ENCODE data around the gene APOBEC3A. TPM values are rescaled to one million over a fixed set of nuclear protein-coding genes. Genes with fewer than 3 reads are reported as not detected.
A peak's percentile ranks its signal among the peaks of the same experiment; 100 is the strongest.

Gene APOBEC3A
- total RNA-seq, 4 donors from 2014 or later: 0.67 TPM; not detected in 3

DNA sequence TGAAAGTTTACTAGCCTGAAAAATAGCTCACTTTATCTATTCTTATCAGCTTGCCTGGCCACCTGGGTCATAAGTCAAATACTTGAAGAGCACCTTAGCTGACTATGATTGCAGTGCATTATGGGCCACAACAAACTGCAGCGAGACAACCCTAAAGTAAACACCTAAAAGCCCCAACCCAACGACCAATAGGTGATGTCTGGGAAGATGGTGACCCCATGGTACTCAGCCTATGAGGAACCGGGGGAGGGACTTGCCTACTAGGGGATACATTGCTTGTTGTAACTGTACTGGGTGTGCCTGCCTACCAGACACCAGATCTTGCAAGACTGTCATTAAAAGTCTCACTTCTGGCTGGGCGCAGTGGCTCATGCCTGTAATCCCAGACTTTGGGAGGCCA lies 35.6 kb upstream of the APOBEC3A start:
- DNase-seq: no peak

DNA sequence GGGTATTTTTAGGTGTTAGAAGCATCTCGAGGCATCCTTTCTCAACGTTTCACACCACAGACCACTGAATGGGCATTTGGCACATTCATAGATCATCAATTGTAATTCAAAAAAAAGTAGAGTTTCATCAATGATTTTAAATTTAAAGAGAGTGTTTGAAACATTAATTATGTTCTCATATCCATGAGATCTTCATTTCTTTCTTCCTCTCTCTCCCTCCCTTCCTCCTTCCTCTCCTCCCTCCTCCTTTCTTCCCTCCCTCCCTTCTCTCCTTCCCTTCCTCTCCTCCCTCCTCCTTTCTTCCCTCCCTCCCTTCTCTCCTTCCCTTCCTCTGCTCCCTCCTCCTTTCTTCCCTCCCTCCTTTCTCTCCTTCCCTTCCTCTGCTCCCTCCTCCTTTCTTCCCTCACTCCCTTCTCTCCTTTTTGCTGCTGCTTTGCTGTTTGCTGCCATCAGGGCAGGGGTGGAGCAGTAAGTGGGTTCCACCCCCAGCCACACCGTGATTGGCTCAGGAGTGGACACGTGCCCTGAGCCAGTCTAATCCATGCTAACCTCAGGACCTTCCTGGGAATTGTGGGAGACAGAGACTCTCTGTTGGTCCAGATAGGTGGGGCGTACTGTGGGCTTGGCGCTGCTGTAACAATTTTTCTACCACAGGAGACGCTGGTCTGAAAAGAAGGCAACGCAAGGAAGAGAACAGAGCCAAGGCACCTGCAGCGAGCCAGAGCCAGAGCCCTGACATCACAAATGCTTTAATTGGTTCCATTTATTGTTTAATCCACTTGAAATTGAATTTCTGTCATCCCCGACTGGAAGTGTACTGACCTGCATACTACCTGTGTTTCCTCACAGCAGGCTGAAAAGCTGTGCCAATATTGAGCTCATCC lies 33.7 kb upstream of the APOBEC3A start:
- H3K4me3 ChIP-seq (replicated peaks in 1 of 3): no peak overlapping the region

More for the DNA sequence above, 35.6 kb upstream of the APOBEC3A start:
- no peaks in the 10 kb centered on the region for H3K36me3 ChIP-seq
- TF ChIP-seq, protein P1, sequence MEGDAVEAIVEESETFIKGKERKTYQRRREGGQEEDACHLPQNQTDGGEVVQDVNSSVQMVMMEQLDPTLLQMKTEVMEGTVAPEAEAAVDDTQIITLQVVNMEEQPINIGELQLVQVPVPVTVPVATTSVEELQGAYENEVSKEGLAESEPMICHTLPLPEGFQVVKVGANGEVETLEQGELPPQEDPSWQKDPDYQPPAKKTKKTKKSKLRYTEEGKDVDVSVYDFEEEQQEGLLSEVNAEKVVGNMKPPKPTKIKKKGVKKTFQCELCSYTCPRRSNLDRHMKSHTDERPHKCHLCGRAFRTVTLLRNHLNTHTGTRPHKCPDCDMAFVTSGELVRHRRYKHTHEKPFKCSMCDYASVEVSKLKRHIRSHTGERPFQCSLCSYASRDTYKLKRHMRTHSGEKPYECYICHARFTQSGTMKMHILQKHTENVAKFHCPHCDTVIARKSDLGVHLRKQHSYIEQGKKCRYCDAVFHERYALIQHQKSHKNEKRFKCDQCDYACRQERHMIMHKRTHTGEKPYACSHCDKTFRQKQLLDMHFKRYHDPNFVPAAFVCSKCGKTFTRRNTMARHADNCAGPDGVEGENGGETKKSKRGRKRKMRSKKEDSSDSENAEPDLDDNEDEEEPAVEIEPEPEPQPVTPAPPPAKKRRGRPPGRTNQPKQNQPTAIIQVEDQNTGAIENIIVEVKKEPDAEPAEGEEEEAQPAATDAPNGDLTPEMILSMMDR (IDR thresholded peaks at IDR 0.05): no peak
- TF ChIP-seq POLR2A (IDR thresholded peaks at IDR 0.05): no peak
- no peaks in the 10 kb centered on the region for H3K27me3 ChIP-seq
- H3K27ac ChIP-seq: no peak overlapping the region
- no peak overlapping the region for H3K4me3 ChIP-seq (replicated peaks in 1 of 3)
- 72 to 77% methylated on average over 4 of the region's 4 CpGs for WGBS, 2 donors
- intact Hi-C loops (cut with DNase I): loop anchor here (10.0 kb wide), 1 partner anchor 63 kb away; the partner anchor contains the start of gene APOBEC3B
- H3K4me1 ChIP-seq: peaks cover 20 to 43% of the 10 kb centered on the region in 2 donors
- H3K9me3 ChIP-seq: no peaks in the 10 kb centered on the region

DNA sequence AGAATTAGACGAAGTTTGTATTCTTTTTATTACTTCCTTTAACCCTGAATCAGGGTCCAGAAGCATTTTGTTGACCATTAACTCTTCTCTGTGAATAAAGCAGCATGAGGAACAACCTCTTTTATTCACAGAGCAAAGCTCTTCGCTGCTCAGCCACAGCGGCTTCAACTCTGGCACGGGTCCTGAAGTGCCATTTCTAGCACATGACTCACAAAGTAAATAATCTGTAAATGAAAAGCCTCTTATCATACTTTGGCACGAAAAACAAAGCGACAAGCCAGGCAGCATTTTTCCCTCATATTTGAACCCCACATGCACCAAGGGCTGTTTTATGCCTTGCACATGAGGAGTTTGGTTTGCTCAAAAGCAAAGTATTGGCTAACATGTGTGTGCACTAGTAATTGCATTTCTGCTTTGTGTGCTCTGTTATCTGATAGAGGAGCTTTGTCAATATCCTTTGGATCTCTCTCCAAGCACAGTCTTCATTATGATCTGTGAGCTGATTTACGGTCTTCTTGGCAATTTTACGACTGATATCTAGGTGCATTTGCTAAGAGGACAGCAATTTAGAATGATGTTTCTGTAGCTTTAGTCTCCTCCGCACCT lies 33.0 kb upstream of the APOBEC3A start:
- TF ChIP-seq, protein P1 (IDR thresholded peaks at IDR 0.05): no peak
- Histone ChIP-seq H3K4me1 (peaks cover 27 to 56% of the 10 kb centered on the region in 2 donors), H3K27ac (peak overlapping the region; percentile 85 to 95 (median 87)), H3K9me3 (no peaks in the 10 kb centered on the region), H3K36me3 (no peaks in the 10 kb centered on the region), H3K27me3 (no peaks in the 10 kb centered on the region), H3K4me3 (replicated peaks in 1 of 3) (no peak overlapping the region)
- peak; percentile 94 to 95 for DNase-seq
- intact Hi-C loops (cut with DNase I): loop anchor here (10.0 kb wide), 1 partner anchor 60 kb away; the partner anchor contains the start of gene APOBEC3B
- WGBS, 2 donors: 10 to 14% methylated on average over 9 of the region's 9 CpGs

More for the DNA sequence above, 33.7 kb upstream of the APOBEC3A start:
- no peaks in the 10 kb centered on the region for H3K9me3 ChIP-seq
- peak overlapping the region; percentile 85 to 95 (median 87) for H3K27ac ChIP-seq
- no peaks in the 10 kb centered on the region for H3K27me3 ChIP-seq
- peak in 1 of 2 donors; percentile 76 for TF ChIP-seq POLR2A (IDR thresholded peaks at IDR 0.05)
- TF ChIP-seq, protein P1 (IDR thresholded peaks at IDR 0.05): peak in 4 of 6 experiments; percentile 20 to 55 (median 43)
- peak; percentile 81 to 88 for DNase-seq
- 19 to 21% methylated on average over 9 to 10 of the region's 10 CpGs for WGBS, 2 donors
- no peaks in the 10 kb centered on the region for H3K36me3 ChIP-seq
- peaks cover 27 to 56% of the 10 kb centered on the region in 2 donors for H3K4me1 ChIP-seq
- intact Hi-C loops (cut with DNase I): loop anchor here (10.0 kb wide), 1 partner anchor 61 kb away; the partner anchor contains the start of gene APOBEC3B

DNA sequence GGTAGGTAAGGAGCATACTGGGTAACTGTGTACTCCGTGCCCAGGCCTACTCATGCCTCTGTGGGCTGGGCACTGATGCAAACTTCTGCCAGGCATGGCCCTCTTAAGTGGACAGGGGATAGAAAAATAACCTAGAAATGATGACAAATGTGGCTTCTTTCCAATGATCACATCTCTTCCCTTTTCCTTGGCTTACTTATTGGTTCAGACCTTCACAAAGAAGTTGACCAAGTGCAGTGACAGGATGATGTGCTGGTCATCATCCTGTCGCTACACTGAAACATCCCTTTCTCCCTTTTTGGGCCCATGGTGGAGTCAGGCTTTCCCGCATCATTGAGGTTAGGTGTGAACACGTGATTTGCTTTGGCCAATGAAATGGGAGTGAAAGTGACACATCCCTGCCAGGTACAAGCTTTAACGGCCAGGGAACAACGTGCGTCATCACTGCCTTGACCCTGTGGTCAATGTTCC lies 31.8 kb upstream of the APOBEC3A start:
- Histone ChIP-seq H3K4me1 (peaks cover 27 to 56% of the 10 kb centered on the region in 2 donors), H3K27me3 (no peaks in the 10 kb centered on the region), H3K36me3 (no peaks in the 10 kb centered on the region), H3K27ac (peak overlapping the region; percentile 26 to 95 (median 85)), H3K4me3 (replicated peaks in 1 of 3) (no peak overlapping the region), H3K9me3 (no peaks in the 10 kb centered on the region)
- TF ChIP-seq POLR2A (IDR thresholded peaks at IDR 0.05): no peak
- TF ChIP-seq, protein P1 (IDR thresholded peaks at IDR 0.05): no peak
- intact Hi-C loops (cut with DNase I): loop anchor here (5.0 to 10.0 kb wide), 2 partner anchors 43 to 59 kb away; partner anchors contain the start of gene APOBEC3B
- DNase-seq: peak; percentile 57 to 69
- 77 to 86% methylated on average over 7 of the region's 7 CpGs for WGBS, 2 donors

Measured in thyroid gland (tissue), 4 donors.